DMS 273 (cell line): ENCODE measurements around the gene LRRC61.

Experiments
- DNase-seq: peaks from one replicate; lab custom pipeline; 2025; ENCODE audit not compliant: unreplicated experiment; lab: John Stamatoyannopoulos, UW

The LRRC61 gene

DNA sequence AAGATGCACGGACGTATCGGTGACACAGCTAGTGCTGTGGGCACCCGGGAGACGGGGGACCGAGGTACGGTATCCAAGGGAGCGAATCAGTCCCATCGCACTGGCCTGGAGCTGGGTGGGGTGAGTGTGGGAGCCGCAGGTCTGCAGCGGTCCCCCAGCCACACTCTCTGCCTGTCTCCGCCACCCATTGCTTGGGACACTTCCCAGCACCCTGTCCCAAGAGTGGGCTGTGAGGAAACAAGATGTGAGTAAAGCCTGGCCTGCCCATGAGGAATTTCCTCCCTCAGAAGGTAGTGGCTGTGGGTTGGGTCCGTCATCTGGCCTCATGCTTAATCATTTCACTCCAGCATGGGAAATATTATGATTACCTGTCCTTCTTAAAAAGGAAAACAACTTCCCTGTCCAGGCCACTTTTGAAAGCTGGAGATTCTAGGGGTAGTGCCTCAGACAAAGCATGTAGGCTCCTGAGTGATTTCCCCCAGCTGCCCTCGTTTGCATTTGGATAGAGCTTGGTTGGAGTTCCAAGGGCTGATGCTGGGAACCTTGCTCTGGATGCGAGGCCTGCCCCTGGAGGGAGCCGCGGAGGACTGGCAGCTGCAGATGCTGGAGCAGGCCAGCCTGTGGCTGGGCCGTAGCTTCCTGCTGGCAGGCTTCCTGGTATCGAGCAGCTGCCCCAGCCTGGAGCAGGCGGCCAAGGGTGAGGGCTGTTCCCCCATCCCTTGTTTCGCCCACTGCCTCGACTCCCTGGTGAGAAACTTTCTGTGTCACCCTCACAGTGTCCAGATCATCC is 6.4 kb downstream of the LRRC61 start:
- peak; percentile 94 for DNase-seq

DNA sequence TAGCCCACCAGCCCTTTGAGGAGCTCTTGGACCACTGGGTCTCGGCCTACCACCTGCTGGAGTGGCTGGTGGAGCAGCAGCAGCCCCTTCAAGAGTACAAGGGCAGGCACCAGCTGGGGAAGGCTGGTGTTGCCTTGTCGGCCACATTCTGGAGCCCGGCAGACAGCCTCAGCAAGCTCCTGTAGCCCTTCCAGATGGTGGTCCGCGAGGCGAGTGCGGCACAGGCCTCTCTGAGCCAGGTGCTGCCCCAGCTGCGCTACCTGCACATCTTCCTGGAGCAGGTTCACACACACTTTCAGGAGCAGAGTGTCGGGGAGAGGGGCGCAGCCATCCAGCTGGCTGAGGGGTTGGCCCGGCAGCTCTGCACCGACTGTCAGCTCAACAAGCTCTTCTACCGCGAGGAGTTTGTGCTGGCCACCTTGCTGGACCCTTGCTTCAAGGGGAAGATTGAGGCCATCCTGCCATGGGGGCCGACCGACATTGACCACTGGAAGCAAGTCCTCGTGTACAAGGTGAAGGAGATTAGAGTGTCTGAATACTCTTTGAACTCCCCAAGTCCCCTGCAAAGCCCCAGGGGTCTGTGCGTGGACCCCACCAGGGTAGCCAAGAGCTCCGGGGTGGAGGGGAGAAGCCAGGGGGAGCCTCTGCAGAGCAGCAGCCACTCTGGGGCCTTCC is 7.2 kb downstream of the LRRC61 start:
- peak; percentile 76 for DNase-seq

DNA sequence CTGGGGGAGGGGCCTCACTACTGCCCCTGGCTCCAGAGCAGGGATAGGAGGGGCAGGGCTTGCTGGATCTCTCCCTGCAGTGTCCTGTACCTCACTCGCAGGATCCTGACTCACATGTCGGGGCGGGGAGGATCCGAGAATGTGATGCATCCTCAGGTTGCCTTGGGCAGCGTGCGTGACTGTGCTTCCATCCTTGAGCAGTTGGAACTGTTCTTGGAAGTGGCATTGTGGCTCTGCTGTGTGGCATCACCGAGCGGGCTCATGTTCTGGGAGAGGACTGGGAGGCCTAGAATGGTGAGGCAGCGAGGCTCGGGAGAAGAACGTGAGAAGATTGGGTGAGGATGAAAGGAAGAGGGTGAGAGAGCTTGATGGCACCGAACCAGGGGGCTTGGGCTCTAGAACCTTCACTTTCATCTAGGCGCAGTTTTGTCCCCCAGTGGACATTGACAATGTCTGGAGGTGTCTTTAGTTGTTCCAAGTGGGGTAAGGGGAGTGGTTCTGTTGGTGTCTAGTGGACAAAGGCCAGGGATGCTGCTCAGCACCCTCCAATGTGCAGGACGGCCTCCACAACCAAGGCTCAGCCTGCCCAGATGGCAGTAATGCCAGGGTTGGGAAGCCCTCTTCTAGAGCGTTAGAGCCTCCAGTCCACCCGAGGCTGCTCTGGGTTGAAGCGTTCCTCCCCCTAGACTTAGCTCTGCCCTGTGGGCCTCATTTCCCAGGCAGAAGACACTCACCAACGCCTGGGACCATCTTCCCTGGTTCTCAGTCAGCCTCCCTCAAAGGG is 9.9 kb downstream of the LRRC61 start:
- DNase-seq, result no peak

DNA sequence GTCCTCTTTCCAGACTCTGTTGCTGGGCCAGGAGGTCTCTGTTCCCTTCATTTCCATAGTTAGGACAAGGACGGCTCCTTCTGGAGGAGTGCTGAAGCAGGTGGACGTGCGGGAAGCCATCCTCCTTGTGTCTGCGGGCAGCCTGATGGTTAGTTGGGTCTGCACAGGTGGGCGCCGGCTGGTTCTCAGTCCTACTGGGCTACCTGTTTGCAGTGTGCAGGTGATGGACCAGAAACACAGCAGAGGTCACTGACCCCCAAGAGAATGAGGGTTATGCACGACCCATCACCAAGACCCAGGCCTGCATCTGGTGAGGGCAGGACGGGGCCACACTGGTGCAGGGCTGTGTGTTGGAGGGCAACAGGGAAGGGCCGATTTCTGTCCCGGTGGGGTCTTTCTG is 10.5 kb downstream of the LRRC61 start:
- DNase-seq, result no peak

DNA sequence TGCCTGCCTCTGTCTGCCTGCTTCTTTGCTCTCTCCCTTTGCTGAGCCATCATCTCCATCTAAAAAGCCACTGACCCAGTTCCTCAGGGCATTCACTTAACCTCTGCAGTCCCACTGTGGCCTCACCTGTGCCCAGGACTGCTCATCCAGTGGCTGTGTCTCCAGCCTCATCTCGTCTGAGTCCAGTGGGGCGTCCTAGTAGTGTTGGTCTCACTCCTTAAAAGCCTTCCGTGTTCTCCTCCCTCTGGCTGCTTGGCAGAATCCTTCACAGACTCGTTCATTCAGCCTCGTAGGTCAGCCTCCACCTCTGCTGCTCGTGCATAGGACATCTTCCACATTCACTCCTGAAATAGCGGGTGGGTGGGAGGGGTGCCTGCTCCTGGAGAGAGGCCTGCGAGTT is 11.0 kb downstream of the LRRC61 start:
- DNase-seq, result no peak

DNA sequence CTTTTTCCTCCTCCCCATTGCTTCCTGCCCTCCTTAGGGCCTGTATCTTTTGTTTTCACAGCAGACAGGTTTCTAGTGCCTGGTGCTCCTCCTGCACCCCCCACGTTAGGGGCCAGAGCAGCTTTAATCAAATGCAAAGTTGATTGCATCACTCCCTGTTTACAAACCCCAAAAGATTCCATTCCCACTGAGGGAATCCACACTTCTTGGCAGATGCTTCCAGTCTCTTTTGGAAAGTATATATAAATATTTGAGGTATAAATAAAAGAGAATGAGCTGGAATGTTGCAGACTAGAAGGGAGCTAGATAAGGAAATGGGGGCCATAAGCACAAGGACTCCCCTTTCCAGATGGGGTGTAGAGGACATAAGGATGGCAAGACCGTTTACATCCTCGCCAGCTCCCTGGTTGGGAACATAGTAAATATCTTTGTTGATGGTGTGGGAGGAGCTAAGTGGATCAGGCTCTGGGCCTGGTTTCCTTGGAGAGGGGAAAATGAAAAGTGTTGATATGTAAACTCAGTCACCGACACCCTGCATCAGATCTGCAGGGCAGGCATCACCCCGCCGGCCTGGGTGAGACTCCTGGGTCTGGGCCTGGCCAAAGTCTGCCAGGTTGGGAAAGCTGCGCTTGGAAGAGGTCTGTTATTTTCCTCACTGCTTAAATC is 12.1 kb downstream of the LRRC61 start:
- peak; percentile 60 for DNase-seq

DNA sequence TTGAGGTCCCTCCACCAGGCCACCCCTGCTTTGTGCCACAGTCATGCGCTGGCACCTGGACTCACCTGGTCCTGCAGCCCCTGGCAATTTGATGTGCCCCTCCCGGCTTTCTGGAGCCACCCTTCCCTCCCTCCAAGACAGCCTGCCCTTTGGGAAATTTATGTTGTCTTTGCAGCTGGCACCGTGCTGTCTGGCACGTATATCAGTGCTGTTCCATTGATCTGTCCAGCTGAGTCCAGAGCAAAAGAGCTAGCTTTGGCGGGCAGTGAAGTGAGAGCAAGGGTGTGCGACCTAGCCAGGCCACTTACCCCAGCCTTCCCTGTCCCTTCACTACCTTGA is 12.6 kb downstream of the LRRC61 start:
- DNase-seq, result no peak

DNA sequence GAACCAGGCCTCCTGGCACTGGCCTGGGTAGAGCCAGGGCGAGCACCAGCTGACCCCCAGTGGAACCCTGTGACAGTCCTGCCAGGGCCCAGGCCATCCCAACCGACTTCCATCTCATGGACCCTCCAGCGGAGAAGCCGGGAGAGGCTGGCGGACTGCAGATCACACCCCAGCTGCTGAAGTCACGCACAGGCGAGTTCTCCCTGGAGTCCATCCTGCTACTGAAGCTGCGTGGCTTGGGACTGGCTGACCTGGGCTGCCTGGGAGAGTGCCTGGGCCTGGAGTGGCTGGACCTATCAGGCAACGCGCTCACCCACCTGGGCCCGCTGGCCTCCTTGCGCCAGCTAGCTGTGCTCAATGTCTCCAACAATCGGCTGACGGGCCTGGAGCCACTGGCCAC is 13.6 kb downstream of the LRRC61 start:
- no peak for DNase-seq

DNA sequence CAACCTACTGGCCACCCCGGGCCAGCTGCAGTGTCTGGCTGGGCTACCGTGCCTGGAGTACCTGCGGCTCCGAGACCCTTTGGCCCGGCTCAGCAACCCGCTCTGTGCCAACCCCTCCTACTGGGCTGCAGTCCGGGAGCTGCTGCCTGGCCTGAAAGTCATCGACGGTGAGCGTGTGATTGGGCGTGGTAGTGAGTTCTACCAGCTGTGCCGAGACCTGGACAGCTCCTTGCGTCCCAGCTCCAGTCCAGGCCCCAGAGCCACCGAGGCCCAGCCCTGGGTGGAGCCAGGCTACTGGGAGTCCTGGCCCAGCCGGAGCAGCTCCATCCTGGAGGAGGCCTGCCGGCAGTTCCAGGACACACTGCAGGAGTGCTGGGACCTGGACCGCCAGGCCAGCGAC is 14.0 kb downstream of the LRRC61 start:
- no peak for DNase-seq

DNA sequence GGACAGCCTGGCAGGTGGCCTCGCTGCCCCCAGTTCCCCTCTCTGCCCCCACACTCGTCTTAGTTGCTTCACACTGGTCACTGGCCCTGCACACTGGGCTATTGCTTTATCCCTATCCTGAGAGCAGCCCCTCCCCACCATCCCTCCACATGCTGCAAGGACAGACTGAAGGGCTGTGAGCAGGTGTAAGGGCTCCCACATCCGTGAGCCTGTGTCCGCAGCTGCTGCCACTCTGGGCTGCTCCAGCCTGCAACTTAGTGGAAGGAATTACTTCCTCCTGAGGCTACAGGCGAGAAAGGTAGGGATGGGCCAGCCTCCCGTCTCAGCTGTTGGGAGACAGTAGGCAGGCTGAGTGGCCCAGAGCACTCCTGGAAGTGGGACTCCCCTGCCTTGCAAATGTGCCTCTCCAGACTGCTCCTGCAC is 14.5 kb downstream of the LRRC61 start:
- DNase-seq, result no peak

DNA sequence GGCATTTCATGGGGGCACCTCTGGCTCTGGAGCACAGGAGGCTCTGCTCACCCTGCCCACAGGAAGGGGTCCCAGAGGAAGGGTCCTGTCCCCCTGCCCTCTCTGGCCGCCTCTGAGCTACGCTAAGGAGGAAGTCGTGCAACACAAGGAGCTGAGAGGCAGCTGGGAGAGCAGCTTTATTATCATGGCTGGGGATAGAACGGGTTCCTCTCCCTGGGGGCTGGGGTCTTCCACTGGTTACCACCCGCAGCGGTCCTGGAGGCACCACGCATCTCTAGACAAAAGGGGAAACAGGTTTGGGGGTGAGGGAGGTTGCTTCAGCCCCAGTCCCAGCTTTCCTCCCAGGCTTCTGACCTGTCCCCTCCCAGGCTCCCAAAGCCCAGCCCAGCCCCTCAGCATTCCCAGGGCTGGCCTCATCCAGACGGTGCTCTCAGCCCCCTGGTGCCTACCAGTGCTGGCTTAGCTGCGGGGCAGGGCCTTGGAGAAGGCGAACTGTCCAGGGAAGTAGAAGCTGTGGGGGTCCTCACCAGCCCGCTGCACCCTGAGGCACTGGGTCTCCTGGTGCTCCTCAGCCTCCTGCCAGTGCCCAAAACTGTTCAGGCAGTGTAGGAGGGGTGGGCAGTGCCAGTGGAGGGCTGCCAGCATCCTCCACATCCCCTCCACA is 15.1 kb downstream of the LRRC61 start:
- DNase-seq, result no peak

DNA sequence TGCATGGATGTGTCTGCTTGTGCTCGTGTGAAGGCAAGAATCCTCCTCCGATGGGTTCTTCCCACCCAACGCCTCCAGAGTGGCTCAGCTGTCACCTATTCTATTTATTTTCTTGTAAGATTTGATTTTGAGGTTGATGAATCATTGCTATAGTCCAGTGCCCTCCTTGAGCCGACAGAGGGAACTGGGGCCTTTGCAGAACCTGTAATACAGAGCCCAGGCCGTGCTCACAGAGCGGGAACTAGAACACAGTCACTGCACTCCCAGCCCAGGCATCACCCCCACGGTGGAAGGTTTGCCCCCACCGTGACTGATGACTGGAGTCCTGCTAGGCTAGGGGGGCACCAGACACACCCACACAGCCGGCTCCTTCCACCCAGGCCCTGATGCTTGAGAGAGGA is 16.3 kb downstream of the LRRC61 start:
- no peak for DNase-seq

DNA sequence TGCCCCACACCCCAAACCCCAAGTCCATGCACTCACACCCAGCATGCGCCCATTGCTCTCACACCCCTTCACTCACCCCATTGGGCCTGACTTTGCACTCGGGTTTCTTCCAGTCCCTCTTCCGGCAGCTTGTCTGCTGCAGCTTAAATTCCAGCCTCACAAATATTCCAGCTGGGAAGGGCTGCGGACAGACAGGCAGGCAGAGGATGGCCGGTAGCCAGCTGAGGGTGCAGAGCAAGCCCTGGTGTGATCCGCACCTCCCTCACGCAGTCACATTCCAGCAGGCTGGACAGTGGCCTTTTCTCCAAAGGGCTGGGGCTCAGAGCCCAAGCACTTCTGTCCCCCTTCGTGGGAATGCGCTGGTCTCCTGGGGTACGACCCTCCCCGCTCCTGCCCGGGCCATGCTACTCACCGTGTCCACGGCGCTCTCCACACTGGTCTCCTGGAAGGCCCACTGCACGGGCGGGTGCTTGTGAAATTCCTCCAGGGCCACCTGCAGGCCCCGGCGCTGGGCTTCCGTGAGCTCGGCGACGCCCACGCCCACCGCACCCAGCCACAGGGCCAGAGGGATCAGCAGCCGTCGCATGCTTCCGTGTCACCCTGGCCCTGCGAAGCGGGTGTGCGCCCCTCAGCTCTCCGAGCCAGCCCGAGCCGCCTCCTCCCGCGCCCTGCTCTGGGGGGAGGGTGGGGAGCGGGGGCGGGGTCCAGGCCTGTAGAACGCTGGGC is 17.0 kb downstream of the LRRC61 start:
- no peak for DNase-seq

DNA sequence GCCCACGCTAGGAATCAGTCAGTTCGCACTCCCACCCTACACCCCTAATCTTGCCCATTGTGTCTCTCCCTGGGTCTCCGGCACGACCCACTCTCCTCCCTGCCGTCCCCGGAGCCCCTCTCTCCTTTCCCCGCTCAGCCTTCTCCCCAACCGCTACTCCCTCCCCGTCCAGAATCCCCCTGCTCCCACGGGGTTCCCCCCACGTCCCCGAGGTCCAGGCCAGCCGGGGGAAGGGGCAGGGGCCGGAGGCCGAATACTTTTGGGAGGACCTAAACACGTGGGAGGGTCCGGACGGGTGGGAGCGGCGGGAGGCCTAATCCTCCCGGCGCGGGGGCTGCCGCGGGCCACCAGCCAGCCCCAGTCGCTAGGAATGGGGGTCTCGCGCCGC is 17.7 kb downstream of the LRRC61 start:
- DNase-seq, result no peak

DNA sequence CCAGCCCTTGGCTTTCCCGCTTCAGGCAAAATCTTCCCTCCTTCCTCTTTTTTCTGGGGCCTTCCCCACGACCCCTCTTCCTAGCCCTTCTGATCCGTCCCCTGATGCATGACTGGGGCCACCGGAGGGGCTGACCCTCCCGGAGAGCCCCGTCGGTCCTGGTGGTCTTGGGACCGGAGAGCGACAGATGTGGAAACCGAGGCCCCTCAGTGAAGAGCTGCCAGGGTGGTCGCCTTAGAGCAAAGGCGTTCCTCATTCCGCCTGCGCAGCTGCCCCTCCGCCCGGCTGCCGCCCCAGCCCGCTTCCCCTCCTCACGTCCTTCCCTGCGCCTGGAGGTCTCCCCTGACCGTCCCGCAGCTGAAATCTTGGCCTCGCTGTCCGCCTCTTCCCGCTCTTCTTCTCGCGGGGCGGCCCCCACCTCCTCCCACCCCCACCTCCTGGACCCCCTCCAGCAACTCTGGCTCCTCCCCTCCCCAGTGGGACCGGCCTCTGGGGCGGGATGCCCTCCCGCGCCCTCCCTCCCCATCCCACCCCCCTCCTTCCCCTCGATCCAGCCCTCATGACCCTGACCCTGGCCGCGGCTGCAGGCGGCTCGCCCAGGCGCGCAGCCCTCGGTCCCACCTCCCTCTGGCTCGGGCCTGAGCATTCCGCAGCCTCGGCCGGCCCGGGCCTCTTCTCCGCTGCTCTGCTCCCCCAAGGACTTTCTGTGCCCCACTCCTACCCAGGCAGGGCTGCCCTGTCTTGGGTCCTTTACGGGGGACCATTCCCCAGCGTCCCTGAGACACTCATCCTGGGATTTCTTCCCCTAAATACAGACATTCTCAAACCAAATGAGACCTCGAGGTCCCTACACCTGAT is 18.3 kb downstream of the LRRC61 start, which contains the start of gene RARRES2:
Gene RARRES2, minus strand, starts transcription at position 367 of the 858 bp plus-strand sequence. CDS start 1,020 bp downstream, outside the sequence.
- no peak for DNase-seq

DNA sequence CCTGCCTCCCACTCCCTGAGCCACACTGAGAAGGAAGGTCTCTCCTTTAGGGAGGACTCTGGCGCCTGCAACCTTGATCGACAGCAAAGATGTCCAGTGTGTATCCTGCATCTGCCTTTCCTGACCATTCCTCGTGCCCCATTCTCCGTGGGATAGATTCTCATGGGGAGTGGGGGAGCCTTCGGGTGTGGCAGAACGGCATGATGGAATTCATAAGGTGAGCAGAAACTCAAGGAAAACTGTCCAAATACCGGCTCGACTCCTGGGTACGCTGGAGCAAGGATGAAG is 18.9 kb downstream of the LRRC61 start:
- no peak for DNase-seq

DNA sequence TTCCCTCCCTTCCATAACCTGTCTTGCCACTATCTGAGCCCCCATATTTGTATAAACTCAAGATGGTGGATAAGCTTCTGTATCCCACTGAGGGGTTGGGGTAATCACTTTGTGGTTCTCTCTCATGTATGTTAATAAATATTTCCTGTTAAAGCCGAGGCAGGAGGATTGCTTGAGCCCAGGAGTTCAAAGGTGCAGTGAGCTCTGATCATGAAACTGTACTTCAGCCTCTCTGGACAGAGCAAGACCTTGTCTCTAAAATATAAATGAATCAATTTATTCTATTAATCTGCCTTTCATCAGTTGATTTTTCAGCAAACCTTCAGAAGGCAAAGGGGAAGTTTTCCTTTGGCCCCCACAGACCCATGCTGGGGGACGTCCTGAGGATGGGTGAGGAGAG is 20.1 kb downstream of the LRRC61 start:
- DNase-seq, result no peak

DNA sequence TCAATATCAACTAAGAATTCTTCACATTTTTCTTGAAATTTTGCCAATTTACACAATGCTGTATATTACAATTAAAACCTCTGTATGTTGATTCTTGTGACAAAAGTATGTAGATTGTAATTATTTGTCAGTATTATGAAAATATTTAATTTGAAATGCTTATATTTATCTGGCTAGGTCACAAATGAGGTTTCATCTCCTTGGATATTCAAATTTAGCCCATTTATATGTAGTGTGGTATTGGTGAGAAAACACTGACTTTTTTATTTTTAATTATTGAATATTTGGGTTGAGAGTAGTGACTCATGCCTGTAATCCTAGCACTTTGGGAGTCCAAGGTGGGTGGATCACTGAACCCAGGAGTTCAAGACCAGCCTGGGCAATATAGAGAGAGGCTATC is 21.1 kb downstream of the LRRC61 start:
- no peak for DNase-seq

DNA sequence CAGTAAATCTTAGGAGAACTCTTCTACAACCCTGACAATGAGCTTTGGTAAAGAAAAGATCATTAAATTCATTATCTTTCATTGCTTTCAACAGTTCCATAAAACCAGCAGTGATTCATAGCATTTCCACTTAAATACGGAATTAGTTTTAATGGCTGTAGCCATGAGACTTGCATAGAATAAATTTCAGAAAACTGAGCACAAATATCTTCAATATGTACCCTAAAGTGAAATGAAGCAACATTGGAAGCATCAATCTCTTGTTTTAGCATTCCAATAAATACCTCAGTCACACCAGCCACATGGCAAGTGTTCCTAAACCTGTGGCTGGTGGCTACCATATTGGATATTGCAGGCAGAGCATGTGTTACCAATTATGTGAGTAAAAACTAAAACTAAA is 21.9 kb downstream of the LRRC61 start:
- no peak for DNase-seq

DNA sequence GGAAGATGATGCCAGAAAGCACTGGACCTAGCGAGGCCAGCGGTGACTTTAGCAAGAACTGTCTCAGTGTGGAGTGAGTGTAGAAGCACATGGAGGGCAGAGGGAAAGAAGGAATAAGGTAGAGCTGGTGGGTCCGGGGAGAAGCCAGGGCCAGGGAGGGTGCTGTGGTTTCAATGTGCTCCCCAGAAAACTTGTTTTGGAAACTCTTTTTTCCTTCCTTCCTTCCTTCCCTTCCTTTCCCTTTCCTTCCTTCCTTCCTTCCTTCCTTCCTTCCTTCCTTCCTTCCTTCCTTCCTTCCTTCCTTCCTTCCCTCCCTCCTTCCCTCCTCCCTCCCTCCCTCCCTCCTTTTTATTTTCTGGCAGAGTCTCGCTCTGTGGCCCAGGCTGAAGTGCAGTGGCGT is 23.8 kb downstream of the LRRC61 start:
- no peak for DNase-seq
